HCT116 (cell line): ENCODE measurements around the gene TMEM156. TPM values are rescaled to one million over a fixed set of nuclear protein-coding genes. Genes with fewer than 3 reads are reported as not detected.

Source experiments
- ATAC-seq: fragments of 200-7000 bp; cut with Tn5 transposase; 2 replicates; pipeline ENCODE4 v1.9.1; 2020; ENCODE audit warnings: mild to moderate bottlenecking, moderate library complexity
- BruUV-seq: library from RNA; stranded (reverse); fragments of 400-500 nt; replicated peaks from 2 replicates; lab custom pipeline; 2021; lab: Mats Ljungman, UMichigan
- CTCF ChIA-PET: fragments of 300-600 bp; sonication (Branson Sonifier 250); formaldehyde crosslinking; loops from one replicate; lab custom pipeline; 2021; ENCODE audit warnings: antibody characterized with exemption; lab: Charles Lee
- POLR2A ChIA-PET: fragments of 300-600, 350-600 bp; sonication (Branson Sonifier 250); formaldehyde crosslinking; loops from one replicate; lab custom pipeline; 2021; ENCODE audit warnings: antibody characterized with exemption; lab: Charles Lee
- RAD21 ChIA-PET, 2 experiments: fragments of 300-600 bp; sonication (Branson Sonifier 250); formaldehyde crosslinking; loops; one replicate each; lab custom pipeline; 2023; ENCODE audit warnings: low total read pairs in 2 of 2; ENCODE audit not compliant: uncharacterized antibody in 2 of 2, unreplicated experiment in 2 of 2, low non-redundant PET in 1 of 2; lab: Charles Lee
- DNase-seq: peaks from one replicate; pipeline ENCODE4 v3.0.0-alpha.2; 2010; ENCODE audit warnings: low read depth, low spot score
- H2AFZ ChIP-seq: fragments of 200-600 bp; shearing (Covaris generic), sonication (generic); 2 replicates; pipeline ENCODE4 v1.6.1; 2017; ENCODE audit warnings: low read depth, mixed run types, mixed read lengths, antibody characterized with exemption, low read length; ENCODE audit not compliant: poor library complexity, severe bottlenecking
- H3K27ac ChIP-seq: 2 replicates; pipeline ENCODE4 v1.5.1; 2012; ENCODE audit warnings: low read depth, low read length
- H3K27me3 ChIP-seq: fragments of 200-600 bp; sonication (generic); 2 replicates; pipeline ENCODE4 v1.6.1; 2016; ENCODE audit warnings: mixed run types, low read length, mixed read lengths; ENCODE audit not compliant: insufficient read depth
- H3K36me3 ChIP-seq, 2 experiments: fragments of 200-500 bp in 1 of 2; fragments of 200-600 bp in 1 of 2; sonication (Bioruptor generic) in 1 of 2; sonication (generic) in 1 of 2; 2 replicates each; pipeline versions ENCODE4 v1.5.1 to v1.6.1; 2014 to 2016; ENCODE audit warnings: low read length in 2 of 2, inconsistent platforms in 1 of 2, mixed read lengths in 1 of 2, mixed run types in 1 of 2; ENCODE audit not compliant: insufficient read depth in 2 of 2, control insufficient read depth in 1 of 2
- H3K4me1 ChIP-seq, 2 experiments: fragments of 200-600 bp in 1 of 2; sonication (generic) in 1 of 2; 2 replicates each; pipeline versions ENCODE4 v1.5.1 to v1.6.1; 2012 to 2017; ENCODE audit warnings: low read length in 2 of 2, inconsistent platforms in 1 of 2, mild to moderate bottlenecking in 1 of 2, mixed read lengths in 1 of 2, mixed run types in 1 of 2, moderate library complexity in 1 of 2; ENCODE audit not compliant: insufficient read depth in 2 of 2, control insufficient read depth in 1 of 2
- H3K4me2 ChIP-seq: fragments of 200-600 bp; sonication (generic); 2 replicates; pipeline ENCODE4 v1.6.1; 2017; ENCODE audit warnings: mixed run types, low read length, mixed read lengths
- H3K4me3 ChIP-seq, 2 experiments: fragments of 200-600 bp in 1 of 2; sonication (generic) in 1 of 2; replicated peaks in 1 of 2; 2 replicates each; pipeline ENCODE4 v1.5.1; 2011 to 2016; ENCODE audit warnings: low read length in 2 of 2, control low read depth in 1 of 2, low read depth in 1 of 2, mild to moderate bottlenecking in 1 of 2, mixed read lengths in 1 of 2, mixed run types in 1 of 2
- H3K79me2 ChIP-seq: fragments of 200-600 bp; sonication (generic); 2 replicates; pipeline ENCODE4 v1.6.1; 2017; ENCODE audit warnings: mild to moderate bottlenecking, mixed run types, low read length, moderate library complexity, mixed read lengths; ENCODE audit not compliant: insufficient read depth
- H3K9ac ChIP-seq: fragments of 200-600 bp; sonication (generic); 2 replicates; pipeline ENCODE4 v1.6.1; 2016; ENCODE audit warnings: low read length, mixed read lengths
- H3K9me2 ChIP-seq: fragments of 200-600 bp; sonication (generic), shearing (Covaris generic); 2 replicates; pipeline ENCODE4 v1.6.1; 2017; ENCODE audit warnings: mixed run types, mild to moderate bottlenecking, moderate library complexity; ENCODE audit not compliant: insufficient read depth
- H3K9me3 ChIP-seq, 2 experiments: fragments of 200-500 bp in 1 of 2; fragments of 200-600 bp in 1 of 2; sonication (Bioruptor generic) in 1 of 2; sonication (generic) in 1 of 2; 2 replicates each; pipeline ENCODE4 v1.6.1; 2014 to 2017; ENCODE audit warnings: low read length in 2 of 2, mixed read lengths in 2 of 2, inconsistent platforms in 1 of 2, low read depth in 1 of 2, mild to moderate bottlenecking in 1 of 2, mixed run types in 1 of 2, moderate library complexity in 1 of 2; ENCODE audit not compliant: control insufficient read depth in 1 of 2, insufficient read depth in 1 of 2
- H4K20me1 ChIP-seq: fragments of 200-600 bp; sonication (generic), shearing (Covaris generic); 2 replicates; pipeline ENCODE4 v1.6.1; 2017; ENCODE audit warnings: mixed run types, mild to moderate bottlenecking, moderate library complexity; ENCODE audit not compliant: insufficient read depth
- EGR1 ChIP-seq: IDR thresholded peaks from 2 replicates; pipeline ENCODE4 v1.6.1; 2012; ENCODE audit warnings: low read depth
- EZH2 ChIP-seq: fragments of 200-600 bp; sonication (generic); IDR thresholded peaks from 2 replicates; pipeline ENCODE4 v1.6.1; 2017; ENCODE audit warnings: antibody characterized with exemption, mixed run types
- FOSL1 ChIP-seq: IDR thresholded peaks from 2 replicates; pipeline ENCODE4 v1.6.1; 2012; ENCODE audit warnings: low read depth
- POLR2A ChIP-seq: IDR thresholded peaks from 2 replicates; pipeline ENCODE4 v1.7.0; 2011; ENCODE audit warnings: borderline replicate concordance; ENCODE audit not compliant: insufficient read depth, insufficient read length; ENCODE audit errors: extremely low read depth
- POLR2AphosphoS5 ChIP-seq: IDR thresholded peaks from 2 replicates; pipeline ENCODE4 v1.6.1; 2011; ENCODE audit warnings: mild to moderate bottlenecking, low read depth, low read length, moderate library complexity
- RAD21 ChIP-seq: IDR thresholded peaks from 2 replicates; pipeline ENCODE4 v1.6.1; 2012; ENCODE audit warnings: low read depth, mild to moderate bottlenecking
- SIN3A ChIP-seq: IDR thresholded peaks from 2 replicates; pipeline ENCODE4 v1.6.1; 2012; ENCODE audit warnings: low read depth
- SP1 ChIP-seq: IDR thresholded peaks from 2 replicates; pipeline ENCODE4 v1.6.1; 2012; ENCODE audit warnings: low read depth
- SRF ChIP-seq: IDR thresholded peaks from 2 replicates; pipeline ENCODE4 v1.6.1; 2012; ENCODE audit warnings: low read depth
- TCF7L2 ChIP-seq: IDR thresholded peaks from 2 replicates; pipeline ENCODE4 v1.7.0; 2011; ENCODE audit warnings: borderline replicate concordance, inconsistent platforms; ENCODE audit not compliant: insufficient read depth, insufficient read length; ENCODE audit errors: extremely low read depth
- YY1 ChIP-seq: IDR thresholded peaks from 2 replicates; pipeline ENCODE4 v1.6.1; 2011; ENCODE audit warnings: low read length, low read depth, moderate library complexity, mild to moderate bottlenecking; ENCODE audit not compliant: insufficient replicate concordance; ENCODE audit errors: extremely low read depth
- ZFX ChIP-seq: fragments of 450-650 bp; IDR thresholded peaks from 2 replicates; pipeline ENCODE4 v1.6.1; 2017
- ZNF274 ChIP-seq: fragments of 200-500 bp; sonication (Bioruptor generic); IDR thresholded peaks from 2 replicates; pipeline ENCODE4 v1.6.1; 2014; ENCODE audit warnings: mild to moderate bottlenecking, low read depth, low read length, inconsistent platforms
- intact Hi-C: fragments of 100-400 bp; cut with micrococcal nuclease; formaldehyde crosslinking; loops from 2 replicates; pipeline ENCODE4 v1.10.0; 2022
- total RNA-seq: library from RNA; stranded (reverse); gene quantifications from one replicate; pipeline ENCODE4 v1.2.1, GENCODE V29; 2021; ENCODE audit not compliant: unreplicated experiment
- TF ChIP-seq, protein P1 (sequence below): IDR thresholded peaks from 2 replicates; pipeline ENCODE4 v1.6.1; 2012; ENCODE audit warnings: low read depth
- TF ChIP-seq, protein P2 (sequence below): IDR thresholded peaks from 2 replicates; pipeline ENCODE4 v1.6.1; 2012

TMEM156 gene
- total RNA-seq, 1 experiment from 2014 or later, result 0.22 TPM

DNA sequence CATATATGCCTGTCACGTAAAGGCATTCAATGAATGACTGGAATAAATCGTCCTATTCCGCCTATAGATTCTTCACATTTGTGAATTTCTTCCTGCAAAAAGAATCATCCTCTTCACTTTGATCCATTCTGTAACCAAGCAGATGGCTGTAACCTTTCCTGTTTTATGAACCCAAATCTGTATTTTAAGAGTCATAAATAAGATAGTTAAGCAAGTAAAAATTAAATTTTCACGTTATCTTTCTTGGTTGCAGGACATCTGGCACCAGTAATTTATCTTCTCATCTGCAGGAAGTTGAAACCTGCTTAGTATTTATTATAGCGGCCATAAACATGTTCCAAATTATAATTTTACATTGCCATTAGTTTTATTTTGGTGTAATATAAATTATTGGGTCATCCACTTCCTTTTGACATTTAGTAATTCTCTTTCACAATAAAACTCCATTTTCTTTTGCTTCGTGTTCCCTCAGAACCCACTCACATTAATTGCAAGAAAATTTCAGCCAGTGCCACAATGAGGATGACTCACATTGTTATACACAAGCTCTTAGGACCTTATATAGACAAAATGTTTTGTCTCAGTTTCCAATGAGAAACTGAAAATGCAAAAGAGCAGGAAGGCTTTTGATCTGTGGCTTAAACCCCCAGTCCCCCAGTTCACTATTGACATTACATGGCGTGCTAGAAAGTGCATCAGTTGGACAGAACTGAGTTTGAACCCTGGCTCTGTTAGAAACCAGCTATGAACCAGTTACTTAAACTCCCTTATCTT, 51.1 kb downstream of the TMEM156 start:
- ATAC-seq (no peak), DNase-seq (no peak)
- Histone ChIP-seq H3K4me2 (no peak overlapping the region), H3K27ac (no peak overlapping the region)
- ChIA-PET RAD21 (no interaction called here), POLR2A (no interaction called here)
- BruUV-seq, result no TSS peak
- TF ChIP-seq, protein P1, sequence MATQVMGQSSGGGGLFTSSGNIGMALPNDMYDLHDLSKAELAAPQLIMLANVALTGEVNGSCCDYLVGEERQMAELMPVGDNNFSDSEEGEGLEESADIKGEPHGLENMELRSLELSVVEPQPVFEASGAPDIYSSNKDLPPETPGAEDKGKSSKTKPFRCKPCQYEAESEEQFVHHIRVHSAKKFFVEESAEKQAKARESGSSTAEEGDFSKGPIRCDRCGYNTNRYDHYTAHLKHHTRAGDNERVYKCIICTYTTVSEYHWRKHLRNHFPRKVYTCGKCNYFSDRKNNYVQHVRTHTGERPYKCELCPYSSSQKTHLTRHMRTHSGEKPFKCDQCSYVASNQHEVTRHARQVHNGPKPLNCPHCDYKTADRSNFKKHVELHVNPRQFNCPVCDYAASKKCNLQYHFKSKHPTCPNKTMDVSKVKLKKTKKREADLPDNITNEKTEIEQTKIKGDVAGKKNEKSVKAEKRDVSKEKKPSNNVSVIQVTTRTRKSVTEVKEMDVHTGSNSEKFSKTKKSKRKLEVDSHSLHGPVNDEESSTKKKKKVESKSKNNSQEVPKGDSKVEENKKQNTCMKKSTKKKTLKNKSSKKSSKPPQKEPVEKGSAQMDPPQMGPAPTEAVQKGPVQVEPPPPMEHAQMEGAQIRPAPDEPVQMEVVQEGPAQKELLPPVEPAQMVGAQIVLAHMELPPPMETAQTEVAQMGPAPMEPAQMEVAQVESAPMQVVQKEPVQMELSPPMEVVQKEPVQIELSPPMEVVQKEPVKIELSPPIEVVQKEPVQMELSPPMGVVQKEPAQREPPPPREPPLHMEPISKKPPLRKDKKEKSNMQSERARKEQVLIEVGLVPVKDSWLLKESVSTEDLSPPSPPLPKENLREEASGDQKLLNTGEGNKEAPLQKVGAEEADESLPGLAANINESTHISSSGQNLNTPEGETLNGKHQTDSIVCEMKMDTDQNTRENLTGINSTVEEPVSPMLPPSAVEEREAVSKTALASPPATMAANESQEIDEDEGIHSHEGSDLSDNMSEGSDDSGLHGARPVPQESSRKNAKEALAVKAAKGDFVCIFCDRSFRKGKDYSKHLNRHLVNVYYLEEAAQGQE, result no peak
- TF ChIP-seq POLR2A (no peak), SRF (no peak), SIN3A (no peak), SP1 (no peak), YY1 (no peak), EGR1 (no peak), FOSL1 (no peak), ZNF274 (no peak), TCF7L2 (no peak), POLR2AphosphoS5 (no peak), ZFX (no peak), RAD21 (no peak), EZH2 (no peak)
- TF ChIP-seq, protein P2, sequence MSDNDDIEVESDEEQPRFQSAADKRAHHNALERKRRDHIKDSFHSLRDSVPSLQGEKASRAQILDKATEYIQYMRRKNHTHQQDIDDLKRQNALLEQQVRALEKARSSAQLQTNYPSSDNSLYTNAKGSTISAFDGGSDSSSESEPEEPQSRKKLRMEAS, result no peak
- TF ChIP-seq, all 23 proteins: peak for 0
- no peak overlapping the region for H3K9ac ChIP-seq
- intact Hi-C loops, result no loop called here
- no peaks in the 10 kb centered on the region for H4K20me1 ChIP-seq
- no peaks in the 10 kb centered on the region for H3K36me3 ChIP-seq
- CTCF ChIA-PET, result no interaction called here
- H3K79me2 ChIP-seq, result no peaks in the 10 kb centered on the region
- no peak overlapping the region for H3K4me3 ChIP-seq
- no peaks in the 10 kb centered on the region for H3K27me3 ChIP-seq
- H3K9me3 ChIP-seq, result no peaks in the 10 kb centered on the region
- H2AFZ ChIP-seq, result no peak overlapping the region
- no peaks in the 10 kb centered on the region for H3K9me2 ChIP-seq
- H3K4me1 ChIP-seq, result no peaks in the 10 kb centered on the region
